K562 (cell line): ENCODE results near the gene CFAP97D2. TPM values are rescaled to one million over a fixed set of nuclear protein-coding genes. Genes with fewer than 3 reads are reported as not detected.

ENCODE experiments used
- ATAC-seq: fragments of 200-7000 bp; cut with Tn5 transposase; 3 replicates; pipeline ENCODE4 v1.9.1; 2020; ENCODE audit warnings: moderate library complexity
- BruUV-seq: library from RNA; stranded (reverse); fragments of 400-500 nt; replicated peaks from 2 replicates; lab custom pipeline; 2021; lab: Mats Ljungman, UMichigan
- CTCF ChIA-PET: fragments of 300-600 bp; formaldehyde crosslinking; extraction: SDS; loops from one replicate; lab custom pipeline; 2021; ENCODE audit warnings: low intra/inter-chr PET ratio; lab: Yijun Ruan, JAX
- POLR2A ChIA-PET: fragments of 300-600, 350-650 bp; sonication (Branson Sonifier 250); formaldehyde crosslinking; extraction: SDS; loops from one replicate; lab custom pipeline; 2021; ENCODE audit warnings: antibody characterized with exemption, inconsistent platforms; lab: Yijun Ruan, JAX
- DNase-seq, 4 experiments: peaks; one replicate each; pipeline versions ENCODE4 v3.0.0 to v3.0.0-alpha.2; 2011 to 2018; ENCODE audit warnings: low spot score in 3 of 4, mixed read lengths in 3 of 4; ENCODE audit errors: extremely low read depth in 1 of 4
- FAIRE-seq: peaks from 2 replicates; lab custom pipeline; 2011; peaks lifted over from hg19 to GRCh38; lab: Jason Lieb, UNC
- H2AFZ ChIP-seq: 2 replicates; pipeline ENCODE4 v1.6.0; 2011; ENCODE audit warnings: low read depth, low read length, control low read depth, inconsistent platforms
- H3K27ac ChIP-seq: fragments of 200-600 bp; 3 replicates; pipeline ENCODE4 v1.8.0; 2011; ENCODE audit warnings: low read depth, mild to moderate bottlenecking, control low read depth, inconsistent platforms, low read length, moderate library complexity, mixed read lengths; ENCODE audit errors: extremely low read depth
- H3K27me3 ChIP-seq, 2 experiments: fragments of 300-600 bp in 1 of 2; 2 replicates in 1 of 2; 3 replicates in 1 of 2; pipeline versions ENCODE4 v1.6.0 to v1.8.0; 2011; ENCODE audit warnings: inconsistent platforms in 2 of 2, low read length in 2 of 2, mild to moderate bottlenecking in 1 of 2, mixed read lengths in 1 of 2, moderate library complexity in 1 of 2; ENCODE audit not compliant: control insufficient read depth in 2 of 2, insufficient read depth in 2 of 2
- H3K36me3 ChIP-seq: fragments of 300-600 bp; 3 replicates; pipeline ENCODE4 v1.8.0; 2011; ENCODE audit warnings: mild to moderate bottlenecking, low read length, inconsistent platforms; ENCODE audit not compliant: control insufficient read depth, insufficient read depth
- H3K4me1 ChIP-seq, 2 experiments: fragments of 200-600 bp in 1 of 2; replicated peaks in 1 of 2; 2 replicates in 1 of 2; 3 replicates in 1 of 2; pipeline versions ENCODE4 v1.5.1 to v1.8.0; 2011; ENCODE audit warnings: inconsistent platforms in 2 of 2, low read length in 2 of 2, mild to moderate bottlenecking in 1 of 2, mixed read lengths in 1 of 2, moderate library complexity in 1 of 2; ENCODE audit not compliant: control insufficient read depth in 2 of 2, insufficient read depth in 2 of 2
- H3K4me2 ChIP-seq: 2 replicates; pipeline ENCODE4 v1.6.1; 2011; ENCODE audit warnings: low read length, control low read depth, inconsistent platforms, mixed read lengths; ENCODE audit not compliant: insufficient read depth
- H3K4me3 ChIP-seq: fragments of 200-600 bp; sonication (generic), shearing (Covaris generic); 2 replicates; pipeline ENCODE4 v1.5.1; 2016; ENCODE audit warnings: control low read depth, inconsistent platforms
- H3K79me2 ChIP-seq: fragments of 200-600 bp; 3 replicates; pipeline ENCODE4 v1.8.0; 2011; ENCODE audit warnings: low read length, inconsistent platforms; ENCODE audit not compliant: control insufficient read depth, insufficient read depth
- H3K9ac ChIP-seq, 2 experiments: 2 replicates each; pipeline versions ENCODE4 v1.6.0 to v1.6.1; 2011; ENCODE audit warnings: low read depth in 2 of 2, low read length in 2 of 2, control low read depth in 1 of 2, inconsistent platforms in 1 of 2, mild to moderate bottlenecking in 1 of 2, mixed read lengths in 1 of 2; ENCODE audit not compliant: insufficient read depth in 1 of 2
- H3K9me1 ChIP-seq: one replicate; pipeline ENCODE4 v1.6.0; 2011; ENCODE audit warnings: inconsistent platforms, mild to moderate bottlenecking, low read length, moderate library complexity; ENCODE audit not compliant: control insufficient read depth, insufficient read depth
- H3K9me3 ChIP-seq: replicated peaks from 2 replicates; pipeline ENCODE4 v1.5.1; 2011; ENCODE audit warnings: low read depth, low read length, inconsistent platforms; ENCODE audit not compliant: control insufficient read depth, insufficient read depth
- H4K20me1 ChIP-seq: replicated peaks from 2 replicates; pipeline ENCODE4 v1.6.1; 2011; ENCODE audit warnings: low read length, inconsistent platforms, mixed read lengths; ENCODE audit not compliant: control insufficient read depth, insufficient read depth
- ID3 ChIP-seq, 2 experiments: fragments of 250-450 bp in 1 of 2; fragments of 450-650 bp in 1 of 2; sonication (Bioruptor Pico) in 1 of 2; IDR thresholded peaks; 2 replicates each; pipeline versions ENCODE4 v1.6.1 to v1.8.0; 2016 to 2021; ENCODE audit warnings: mild to moderate bottlenecking in 2 of 2, moderate library complexity in 2 of 2, missing compliant biosample characterization in 1 of 2, missing genetic modification characterization in 1 of 2
- NFIX ChIP-seq: fragments of 250-450 bp; sonication (Bioruptor Pico); IDR thresholded peaks from 2 replicates; pipeline ENCODE4 v1.4.0; 2020; ENCODE audit warnings: low read depth, mild to moderate bottlenecking, moderate library complexity
- SMARCA4 ChIP-seq: fragments of 450-650 bp; IDR thresholded peaks from 2 replicates; pipeline ENCODE4 v1.6.1; 2016
- TFAM ChIP-seq: fragments of 250-450 bp; sonication (Bioruptor Pico); conservative IDR thresholded peaks from 2 replicates; pipeline ENCODE4 v1.5.0; 2021; ENCODE audit warnings: mild to moderate bottlenecking, moderate library complexity
- ZC3H4 ChIP-seq: sonication (generic); formaldehyde crosslinking; IDR thresholded peaks from 2 replicates; pipeline ENCODE4 v1.9.0; 2021; ENCODE audit warnings: missing genetic modification reagents, borderline replicate concordance
- WGBS: fragments of 100-300 bp; shearing (Covaris generic); methylation state at CpG from one replicate; pipeline ENCODE4 v1.1.6; 2016; ENCODE audit warnings: low coverage, mixed read lengths; ENCODE audit not compliant: insufficient coverage; ENCODE audit errors: missing lambda C conversion rate; 5-methylcytosine and 5-hydroxymethylcytosine counted together
- in situ Hi-C: fragments of 300-500 bp; cut with MboI; formaldehyde crosslinking; loops from 4 replicates; pipeline ENCODE4 v1.15.0; 2018; ENCODE audit warnings: inconsistent platforms, mixed read lengths
- intact Hi-C: fragments of 100-400 bp; cut with micrococcal nuclease; formaldehyde crosslinking; loops from 2 replicates; pipeline ENCODE4 v1.14.2; 2022
- polyA plus RNA-seq, 8 experiments: library from polyadenylated mRNA; depleted of rRNA in 4 of 8; stranded (reverse) in 5 of 8; unstranded in 3 of 8; fragments of >200 nt; fragmentation: Nextera tagmentation in 2 of 8; fragmentation: Illumina TruSeq in 1 of 8; extraction: Ambion mirVana in 2 of 8; extraction: Trizol in 1 of 8; gene quantifications; 2 replicates each; pipeline versions ENCODE4 v1.2.1 to v1.2.3, GENCODE V29; 2011 to 2014; ENCODE audit warnings: inconsistent platforms in 1 of 8, missing spikeins in 1 of 8
- total RNA-seq, 7 experiments: library from RNA; depleted of rRNA in 6 of 7; stranded (reverse); fragments of >200 nt in 6 of 7; fragmentation: Illumina TruSeq in 2 of 7; extraction: Trizol in 2 of 7; gene quantifications; 2 replicates each; pipeline versions ENCODE4 v1.2.1 to v1.2.3, GENCODE V29; 2011 to 2021; ENCODE audit warnings: low replicate concordance in 1 of 7

Gene CFAP97D2
- total and polyA plus RNA-seq, 9 of the 15 experiments (the other 6 are each of a cell fraction or from before 2014, with no cell fraction given) = not detected

GRCh38 chr13:114166381-114167131 lies 12.5 kb upstream of the CFAP97D2 start:
- TF ChIP-seq SMARCA4 (no peak), TFAM (CRISPR knock-in tag) (no peak), ID3 (CRISPR knock-in tag; IDR thresholded peaks at IDR 0.05) (no peak), ID3 (tag; IDR thresholded peaks at IDR 0.05) (no peak), ZC3H4 (no peak), NFIX (no peak)
- H3K4me3 ChIP-seq = no peak overlapping the region
- DNase-seq = no peak
- H3K27me3 ChIP-seq = peaks cover 23 to 52% of the 10 kb centered on the region in 2 experiments
- H4K20me1 ChIP-seq = no peaks in the 10 kb centered on the region
- intact Hi-C loops = no loop called here
- no peak overlapping the region for H3K4me2 ChIP-seq
- H3K9me3 ChIP-seq = no peaks in the 10 kb centered on the region
- ChIA-PET CTCF (no interaction called here), POLR2A (no interaction called here)
- no TSS peak for BruUV-seq
- in situ Hi-C loops = no loop called here
- no peaks in the 10 kb centered on the region for H3K9me1 ChIP-seq
- WGBS = 7% methylated on average over 15 of the region's 20 CpGs
- H3K36me3 ChIP-seq = no peaks in the 10 kb centered on the region
- peaks cover 0 to 9% of the 10 kb centered on the region in 2 experiments; a peak in 2 of 5 replicates for H3K4me1 ChIP-seq
- no peak for ATAC-seq
- no peak overlapping the region for H3K27ac ChIP-seq
- no peak overlapping the region for H3K9ac ChIP-seq
- no peak overlapping the region for H2AFZ ChIP-seq
- FAIRE-seq = no peak
- H3K79me2 ChIP-seq = no peaks in the 10 kb centered on the region
